Measurements from ENCODE around the gene CACNA2D3.

The CACNA2D3 gene

GRCh38 chr3:55077726-55078125, 955.4 kb downstream of the CACNA2D3 start:
- POLR2A ChIA-PET, result no interaction called here
- no peak for DNase-seq (ENCODE audit: extremely low spot score)
- TF ChIP-seq FOXA1 (IDR thresholded peaks at IDR 0.05), result no peak
- TF ChIP-seq L3MBTL2 (conservative IDR thresholded peaks at IDR 0.05), result no peak
- no peak for TF ChIP-seq BHLHE40 (IDR thresholded peaks at IDR 0.05; ENCODE audit: borderline replicate concordance)
- TF ChIP-seq ZNF384 (IDR thresholded peaks at IDR 0.05), result no peak
- CTCF ChIA-PET, result interaction anchor here (0.7 kb wide), 1 partner anchor 9 kb away, joined by 3 read pairs; no protein-coding TSS in a partner anchor

GRCh38 chr3:55078876-55079275, 956.5 kb downstream of the CACNA2D3 start:
- POLR2A ChIA-PET, result no interaction called here
- no peak for TF ChIP-seq PKNOX1 (IDR thresholded peaks at IDR 0.05)
- no peak for TF ChIP-seq L3MBTL2 (conservative IDR thresholded peaks at IDR 0.05)
- TF ChIP-seq FOXA1 (IDR thresholded peaks at IDR 0.05), result no peak
- no peak for TF ChIP-seq TARDBP (IDR thresholded peaks at IDR 0.05)
- no peak for TF ChIP-seq NFRKB (IDR thresholded peaks at IDR 0.05)
- TF ChIP-seq FOXM1 (IDR thresholded peaks at IDR 0.05; ENCODE audit: borderline replicate concordance), result no peak
- no peak for TF ChIP-seq SUZ12 (IDR thresholded peaks at IDR 0.05)
- no peak for TF ChIP-seq FOXK2 (IDR thresholded peaks at IDR 0.05)
- no peak for TF ChIP-seq SP1 (IDR thresholded peaks at IDR 0.05)
- no peak for TF ChIP-seq ELF4 (IDR thresholded peaks at IDR 0.05)
- no peak for TF ChIP-seq CTBP1 (IDR thresholded peaks at IDR 0.05; ENCODE audit: borderline replicate concordance)
- TF ChIP-seq HDGF (IDR thresholded peaks at IDR 0.05; ENCODE audit: borderline replicate concordance), result no peak
- CTCF ChIA-PET, result no interaction called here
- no peak for DNase-seq (ENCODE audit: extremely low spot score)

- CTCF ChIA-PET, result no interaction called here
- POLR2A ChIA-PET, result no interaction called here
- no peak for TF ChIP-seq SUZ12 (IDR thresholded peaks at IDR 0.05)
- no peak for TF ChIP-seq TARDBP (IDR thresholded peaks at IDR 0.05)
- no peak for TF ChIP-seq FOXK2 (IDR thresholded peaks at IDR 0.05)
- no peak for TF ChIP-seq L3MBTL2 (conservative IDR thresholded peaks at IDR 0.05)
- no peak for TF ChIP-seq CTBP1 (IDR thresholded peaks at IDR 0.05; ENCODE audit: borderline replicate concordance)
- no peak for DNase-seq (ENCODE audit: extremely low spot score)
Measured at GRCh38 chr3:55085231-55085630, 962.9 kb downstream of the CACNA2D3 start.

- no peak for DNase-seq (ENCODE audit: extremely low spot score)
- POLR2A ChIA-PET, result no interaction called here
- CTCF ChIA-PET, result no interaction called here
- TF ChIP-seq HDGF (IDR thresholded peaks at IDR 0.05; ENCODE audit: borderline replicate concordance) (no peak), PKNOX1 (IDR thresholded peaks at IDR 0.05) (no peak), ZNF384 (IDR thresholded peaks at IDR 0.05) (no peak), ARNT (IDR thresholded peaks at IDR 0.05) (no peak)
Measured at GRCh38 chr3:55089211-55089610, 966.9 kb downstream of the CACNA2D3 start.

- DNase-seq (ENCODE audit: extremely low spot score), result no peak
- POLR2A ChIA-PET, result no interaction called here
- TF ChIP-seq NFRKB (IDR thresholded peaks at IDR 0.05) (no peak), PKNOX1 (IDR thresholded peaks at IDR 0.05) (no peak)
- CTCF ChIA-PET, result no interaction called here
Measured at GRCh38 chr3:55090291-55090690, 967.9 kb downstream of the CACNA2D3 start.

- TF ChIP-seq HDGF (IDR thresholded peaks at IDR 0.05; ENCODE audit: borderline replicate concordance), result no peak
- no peak for TF ChIP-seq FOXA1 (IDR thresholded peaks at IDR 0.05)
- ChIA-PET CTCF (no interaction called here), POLR2A (no interaction called here)
- no peak for DNase-seq (ENCODE audit: extremely low spot score)
Measured at GRCh38 chr3:55090746-55091145, 968.4 kb downstream of the CACNA2D3 start.

GRCh38 chr3:55091381-55092225, 969.3 kb downstream of the CACNA2D3 start:
- CTCF ChIA-PET, result no interaction called here
- no peak for DNase-seq (ENCODE audit: extremely low spot score)
- TF ChIP-seq PKNOX1 (IDR thresholded peaks at IDR 0.05) (no peak), ZNF384 (IDR thresholded peaks at IDR 0.05) (no peak), HDGF (IDR thresholded peaks at IDR 0.05; ENCODE audit: borderline replicate concordance) (no peak), TARDBP (IDR thresholded peaks at IDR 0.05) (no peak), BHLHE40 (IDR thresholded peaks at IDR 0.05; ENCODE audit: borderline replicate concordance) (no peak), FOXK2 (IDR thresholded peaks at IDR 0.05) (no peak), SUZ12 (IDR thresholded peaks at IDR 0.05) (no peak), LEF1 (IDR thresholded peaks at IDR 0.05; ENCODE audit: borderline replicate concordance) (no peak), L3MBTL2 (conservative IDR thresholded peaks at IDR 0.05) (no peak), ELF4 (IDR thresholded peaks at IDR 0.05) (no peak), SP1 (IDR thresholded peaks at IDR 0.05) (no peak), FOXA1 (IDR thresholded peaks at IDR 0.05) (no peak), FOXM1 (IDR thresholded peaks at IDR 0.05; ENCODE audit: borderline replicate concordance) (no peak), NFRKB (IDR thresholded peaks at IDR 0.05) (no peak), CTBP1 (IDR thresholded peaks at IDR 0.05; ENCODE audit: borderline replicate concordance) (no peak)
- POLR2A ChIA-PET, result no interaction called here

Data from HEK293T (cell line).